GM20000 (cell line): Measurements from ENCODE around the gene CALML5.

ENCODE experiments used
- DNase-seq: peaks from one replicate; pipeline ENCODE4 v3.0.0; 2012; ENCODE audit warnings: low spot score
- CTCF ChIP-seq: IDR thresholded peaks from 2 replicates; pipeline ENCODE4 v1.5.1; 2012; ENCODE audit warnings: mild to moderate bottlenecking, control low read depth; ENCODE audit errors: extremely low read depth, missing control alignments

The CALML5 gene

GRCh38 chr10:5464546-5464945 is 34.8 kb downstream of the CALML5 start:
- DNase-seq, result no peak

GRCh38 chr10:5462841-5463293 is 36.5 kb downstream of the CALML5 start:
- no peak for DNase-seq
- TF ChIP-seq CTCF, result no peak

More at GRCh38 chr10:5464546-5464945, 34.8 kb downstream of the CALML5 start:
- no peak for TF ChIP-seq CTCF

GRCh38 chr10:5461914-5462840 is 37.2 kb downstream of the CALML5 start:
- TF ChIP-seq CTCF, result no peak
- no peak for DNase-seq

- no peak for TF ChIP-seq CTCF
- no peak for DNase-seq
Observed at GRCh38 chr10:5461203-5461588, 38.2 kb downstream of the CALML5 start.

- no peak for DNase-seq
- no peak for TF ChIP-seq CTCF
Observed at GRCh38 chr10:5460468-5461202, 38.7 kb downstream of the CALML5 start.

- no peak for TF ChIP-seq CTCF
- DNase-seq, result no peak
Observed at GRCh38 chr10:5458949-5459747, 40.2 kb downstream of the CALML5 start.
